HAP-1 (cell line): ENCODE data around the gene CXorf65.

Source experiments
- DNase-seq, 2 experiments: peaks; one replicate each; pipeline ENCODE4 v3.0.0-alpha.2; 2016 to 2020; ENCODE audit warnings: low spot score in 2 of 2
- H3K27me3 ChIP-seq: fragments of 250-450 bp; sonication (Bioruptor Pico); 2 replicates; pipeline ENCODE4 v1.5.1; 2020; ENCODE audit warnings: low read depth, mild to moderate bottlenecking, moderate library complexity
- H3K36me3 ChIP-seq: fragments of 250-450 bp; sonication (Bioruptor Pico); replicated peaks from 2 replicates; pipeline ENCODE4 v1.5.1; 2020; ENCODE audit warnings: mild to moderate bottlenecking
- H3K4me1 ChIP-seq: fragments of 250-450 bp; sonication (Bioruptor Pico); 2 replicates; pipeline ENCODE4 v1.5.1; 2020; ENCODE audit warnings: mild to moderate bottlenecking
- H3K4me3 ChIP-seq: fragments of 250-450 bp; sonication (Bioruptor Pico); 2 replicates; pipeline ENCODE4 v1.5.1; 2020; ENCODE audit warnings: mild to moderate bottlenecking, moderate library complexity
- H3K9me3 ChIP-seq: fragments of 250-450 bp; sonication (Bioruptor Pico); 2 replicates; pipeline ENCODE4 v1.5.1; 2020; ENCODE audit warnings: mild to moderate bottlenecking, moderate library complexity
- in situ Hi-C: fragments of 300-500 bp; cut with MboI; formaldehyde crosslinking; loops from 3 replicates; pipeline ENCODE4 v1.14.3; 2020; ENCODE audit warnings: low sequenced_read_pairs, inconsistent platforms, mixed read lengths

The CXorf65 gene

GRCh38 chrX:71067712-71068043, 38.9 kb downstream of the CXorf65 start:
- H3K27me3 ChIP-seq, result peaks cover 4% of the 10 kb centered on the region
- peaks cover 20% of the 10 kb centered on the region for H3K4me1 ChIP-seq
- peaks cover 16% of the 10 kb centered on the region for H3K36me3 ChIP-seq
- H3K9me3 ChIP-seq, result no peaks in the 10 kb centered on the region
- in situ Hi-C loops, result no loop called here
- peak overlapping the region; percentile 90 for H3K4me3 ChIP-seq
- DNase-seq, result peak in 1 of 2 experiments; percentile 33

DNA sequence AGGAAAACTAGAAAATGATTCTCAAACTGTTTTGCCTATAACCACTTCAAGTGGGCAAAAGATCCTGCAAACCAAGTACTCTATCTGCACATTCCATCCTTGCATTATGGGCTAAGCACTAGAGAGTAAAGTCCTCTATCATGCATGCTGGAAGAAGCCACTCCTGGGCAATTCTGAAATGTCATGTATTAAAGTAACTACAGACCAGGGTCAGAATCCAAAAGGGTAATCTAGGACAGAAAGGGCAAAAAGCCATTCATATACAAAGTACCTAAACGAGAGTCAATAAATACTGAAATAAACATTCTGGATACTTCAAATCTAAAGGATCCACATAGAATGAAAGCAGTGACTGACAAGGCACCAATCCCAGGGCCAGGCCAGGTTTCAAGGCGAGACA, 39.5 kb downstream of the CXorf65 start:
- Histone ChIP-seq H3K4me1 (peaks cover 20% of the 10 kb centered on the region), H3K36me3 (peaks cover 22% of the 10 kb centered on the region), H3K9me3 (no peaks in the 10 kb centered on the region), H3K27me3 (no peaks in the 10 kb centered on the region), H3K4me3 (peak overlapping the region; percentile 90)
- DNase-seq, result no peak
- in situ Hi-C loops, result no loop called here

GRCh38 chrX:71060127-71060526, 46.4 kb downstream of the CXorf65 start:
- H3K9me3 ChIP-seq, result no peaks in the 10 kb centered on the region
- peaks cover 65% of the 10 kb centered on the region for H3K36me3 ChIP-seq
- H3K27me3 ChIP-seq, result no peaks in the 10 kb centered on the region
- no peak overlapping the region for H3K4me3 ChIP-seq
- no peak for DNase-seq
- in situ Hi-C loops, result no loop called here
- H3K4me1 ChIP-seq, result peaks cover 17% of the 10 kb centered on the region

DNA sequence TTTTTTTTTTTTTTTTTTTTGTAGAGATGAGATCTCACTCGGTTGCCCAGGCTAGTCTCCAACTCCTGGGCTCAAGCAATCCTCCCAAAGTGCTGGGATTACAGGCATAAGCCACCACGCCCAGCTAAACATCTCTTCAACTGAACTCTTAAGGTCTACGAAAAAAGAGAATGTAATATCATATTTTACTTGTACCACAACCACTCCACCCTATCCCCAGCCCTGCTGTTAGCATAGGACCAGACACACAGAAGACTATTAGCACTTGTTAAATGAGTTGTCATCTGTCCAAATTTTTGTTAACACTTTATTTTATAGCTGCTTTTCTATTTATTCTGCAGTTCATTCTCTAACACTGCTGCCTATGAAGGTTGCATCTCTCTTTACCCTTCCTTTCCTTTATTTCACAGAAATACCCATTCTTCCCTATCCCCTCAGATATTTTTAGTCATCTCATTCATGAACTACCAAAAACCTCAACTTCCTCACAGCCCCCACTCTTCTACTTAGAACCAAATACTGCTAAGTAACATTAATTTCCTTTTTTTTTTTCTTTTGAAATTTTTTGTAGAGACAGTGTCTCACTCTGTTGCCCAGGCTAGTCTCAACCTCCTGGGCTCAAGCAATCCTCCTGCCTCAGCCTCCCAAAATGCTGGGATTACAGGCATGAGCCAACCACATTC, 48.6 kb downstream of the CXorf65 start:
- no peaks in the 10 kb centered on the region for H3K9me3 ChIP-seq
- no peak for DNase-seq
- H3K36me3 ChIP-seq, result peaks cover 64% of the 10 kb centered on the region
- H3K4me3 ChIP-seq, result no peak overlapping the region
- peaks cover 6% of the 10 kb centered on the region for H3K4me1 ChIP-seq
- in situ Hi-C loops, result no loop called here
- no peaks in the 10 kb centered on the region for H3K27me3 ChIP-seq

GRCh38 chrX:71056867-71057266, 49.7 kb downstream of the CXorf65 start:
- DNase-seq, result no peak
- in situ Hi-C loops, result no loop called here
- H3K4me1 ChIP-seq, result peaks cover 6% of the 10 kb centered on the region
- H3K4me3 ChIP-seq, result no peak overlapping the region
- no peaks in the 10 kb centered on the region for H3K27me3 ChIP-seq
- peaks cover 53% of the 10 kb centered on the region for H3K36me3 ChIP-seq
- no peaks in the 10 kb centered on the region for H3K9me3 ChIP-seq
